Astrocyte (in vitro differentiated cells and primary cell): ENCODE results near the gene SLC38A4.

Experiments used
- EZH2 ChIP-seq: IDR thresholded peaks from 2 replicates; pipeline ENCODE4 v1.6.1; 2012; ENCODE audit warnings: mild to moderate bottlenecking, low read length, inconsistent platforms; ENCODE audit not compliant: insufficient read depth
- TF ChIP-seq, protein P1 (sequence below): IDR thresholded peaks from 2 replicates; pipeline ENCODE4 v1.5.1; 2011; ENCODE audit warnings: low read depth, mild to moderate bottlenecking, inconsistent platforms, low read length, moderate library complexity; ENCODE audit not compliant: insufficient read depth

DNA sequence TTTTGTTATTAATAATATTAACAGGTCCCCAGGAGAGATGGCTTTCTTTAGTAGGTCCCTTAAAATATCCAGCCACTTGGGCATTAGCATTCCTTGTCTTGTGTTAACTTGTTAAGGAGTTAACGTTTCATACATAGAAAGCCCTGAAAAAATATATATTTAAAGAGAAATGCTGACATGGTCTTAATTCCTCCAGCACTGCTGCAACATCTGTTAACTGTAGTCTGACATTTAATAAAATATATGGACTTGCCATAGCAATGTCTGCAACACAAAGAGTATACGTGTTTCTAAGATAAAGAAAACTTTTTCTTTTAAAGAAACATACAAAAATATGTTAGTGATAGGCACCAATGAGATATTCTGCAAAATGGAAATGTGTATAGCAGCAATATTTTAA, 10.0 kb downstream of the SLC38A4 start:
- TF ChIP-seq, protein P1, sequence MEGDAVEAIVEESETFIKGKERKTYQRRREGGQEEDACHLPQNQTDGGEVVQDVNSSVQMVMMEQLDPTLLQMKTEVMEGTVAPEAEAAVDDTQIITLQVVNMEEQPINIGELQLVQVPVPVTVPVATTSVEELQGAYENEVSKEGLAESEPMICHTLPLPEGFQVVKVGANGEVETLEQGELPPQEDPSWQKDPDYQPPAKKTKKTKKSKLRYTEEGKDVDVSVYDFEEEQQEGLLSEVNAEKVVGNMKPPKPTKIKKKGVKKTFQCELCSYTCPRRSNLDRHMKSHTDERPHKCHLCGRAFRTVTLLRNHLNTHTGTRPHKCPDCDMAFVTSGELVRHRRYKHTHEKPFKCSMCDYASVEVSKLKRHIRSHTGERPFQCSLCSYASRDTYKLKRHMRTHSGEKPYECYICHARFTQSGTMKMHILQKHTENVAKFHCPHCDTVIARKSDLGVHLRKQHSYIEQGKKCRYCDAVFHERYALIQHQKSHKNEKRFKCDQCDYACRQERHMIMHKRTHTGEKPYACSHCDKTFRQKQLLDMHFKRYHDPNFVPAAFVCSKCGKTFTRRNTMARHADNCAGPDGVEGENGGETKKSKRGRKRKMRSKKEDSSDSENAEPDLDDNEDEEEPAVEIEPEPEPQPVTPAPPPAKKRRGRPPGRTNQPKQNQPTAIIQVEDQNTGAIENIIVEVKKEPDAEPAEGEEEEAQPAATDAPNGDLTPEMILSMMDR, result no peak
- TF ChIP-seq EZH2, result no peak
